Body of pancreas (tissue), 4 donors: Measurements from ENCODE around the gene CCM2.

Experiments used
- POLR2A ChIP-seq, 3 donors: fragments of 450-650 bp; IDR thresholded peaks; one replicate each; pipeline ENCODE4 v1.6.1; 2016; ENCODE audit warnings: antibody characterized with exemption in 3 of 3, mild to moderate bottlenecking in 2 of 3
- TF ChIP-seq, protein P1 (sequence below), 7 experiments: fragments of 450-650 bp in 4 of 7; fragments of 200-600 bp in 3 of 7; sonication (generic) in 3 of 7; IDR thresholded peaks; one replicate each; pipeline ENCODE4 v1.5.1; 2016 to 2019; ENCODE audit warnings: antibody characterized with exemption in 7 of 7

DNA sequence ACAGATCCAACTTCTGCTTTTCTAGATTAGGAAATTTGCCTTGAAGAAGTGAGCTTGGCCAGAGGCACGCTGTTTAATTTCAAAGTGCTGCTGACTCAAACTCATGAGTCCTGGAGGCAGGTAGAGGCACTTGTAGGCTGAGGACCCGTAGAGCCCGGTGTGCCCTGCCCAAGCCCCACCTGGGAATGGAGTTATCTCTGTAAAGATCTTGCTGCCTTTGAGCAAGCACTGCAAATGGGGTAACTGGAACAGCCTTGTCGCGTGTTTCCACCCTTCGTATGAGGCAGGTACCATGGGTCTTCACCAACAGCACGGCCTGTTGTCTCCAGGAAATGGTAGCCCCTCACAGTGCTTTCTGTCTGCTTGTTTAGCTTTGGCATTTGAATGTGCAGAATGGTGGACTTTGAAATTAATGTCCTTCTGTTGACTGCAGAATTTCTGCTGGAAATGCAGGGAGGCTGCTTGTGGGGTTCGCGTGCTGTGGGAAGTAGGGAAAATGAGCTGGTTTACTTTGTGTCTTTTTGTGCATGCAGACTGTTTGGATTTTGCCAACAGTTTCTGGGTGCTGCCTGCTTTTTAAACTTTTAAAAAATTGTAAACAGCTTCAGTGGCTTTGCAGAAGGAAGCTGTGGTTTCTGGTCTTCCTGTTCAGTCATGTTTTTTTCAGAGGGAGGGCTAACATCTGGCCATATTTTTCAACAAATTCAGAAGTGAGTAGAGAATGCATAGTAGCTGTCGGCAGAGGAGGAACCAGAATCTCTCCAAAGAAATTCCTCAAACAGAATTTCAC, 27.2 kb downstream of the CCM2 start:
- TF ChIP-seq, protein P1, sequence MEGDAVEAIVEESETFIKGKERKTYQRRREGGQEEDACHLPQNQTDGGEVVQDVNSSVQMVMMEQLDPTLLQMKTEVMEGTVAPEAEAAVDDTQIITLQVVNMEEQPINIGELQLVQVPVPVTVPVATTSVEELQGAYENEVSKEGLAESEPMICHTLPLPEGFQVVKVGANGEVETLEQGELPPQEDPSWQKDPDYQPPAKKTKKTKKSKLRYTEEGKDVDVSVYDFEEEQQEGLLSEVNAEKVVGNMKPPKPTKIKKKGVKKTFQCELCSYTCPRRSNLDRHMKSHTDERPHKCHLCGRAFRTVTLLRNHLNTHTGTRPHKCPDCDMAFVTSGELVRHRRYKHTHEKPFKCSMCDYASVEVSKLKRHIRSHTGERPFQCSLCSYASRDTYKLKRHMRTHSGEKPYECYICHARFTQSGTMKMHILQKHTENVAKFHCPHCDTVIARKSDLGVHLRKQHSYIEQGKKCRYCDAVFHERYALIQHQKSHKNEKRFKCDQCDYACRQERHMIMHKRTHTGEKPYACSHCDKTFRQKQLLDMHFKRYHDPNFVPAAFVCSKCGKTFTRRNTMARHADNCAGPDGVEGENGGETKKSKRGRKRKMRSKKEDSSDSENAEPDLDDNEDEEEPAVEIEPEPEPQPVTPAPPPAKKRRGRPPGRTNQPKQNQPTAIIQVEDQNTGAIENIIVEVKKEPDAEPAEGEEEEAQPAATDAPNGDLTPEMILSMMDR (IDR thresholded peaks at IDR 0.05), result no peak
- peak in 1 of 3 donors; percentile 20 for TF ChIP-seq POLR2A (IDR thresholded peaks at IDR 0.05)
